ENCODE data around the gene EFNA4.

The EFNA4 gene

GRCh38 chr1:155072531-155073289, 9.2 kb downstream of the EFNA4 start:
- DNase-seq = no peak

GRCh38 chr1:155073377-155074242, 10.1 kb downstream of the EFNA4 start:
- DNase-seq = no peak

DNA sequence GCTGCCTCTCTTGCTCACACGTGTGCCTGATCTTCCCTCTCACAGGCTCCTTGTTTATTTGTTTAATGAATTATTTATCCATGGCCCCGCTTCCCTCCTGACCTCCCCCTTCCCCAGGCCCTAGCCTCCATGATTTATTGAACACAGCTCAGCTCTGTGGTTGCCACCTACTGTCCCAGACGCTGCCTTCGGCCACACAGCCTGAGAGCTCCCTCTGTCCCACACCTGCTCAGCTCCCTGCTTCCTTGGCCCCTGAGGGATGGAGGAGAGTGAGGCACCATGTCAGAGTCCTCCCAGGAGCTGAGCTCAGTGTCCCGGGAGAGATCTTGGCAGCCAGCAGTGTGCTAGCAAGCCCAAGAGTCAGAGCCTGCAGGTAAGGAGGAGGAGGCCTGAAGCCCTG, 12.0 kb downstream of the EFNA4 start:
- no peak for DNase-seq

- DNase-seq = no peak
Measured at GRCh38 chr1:155076371-155076770, 12.8 kb downstream of the EFNA4 start.

DNA sequence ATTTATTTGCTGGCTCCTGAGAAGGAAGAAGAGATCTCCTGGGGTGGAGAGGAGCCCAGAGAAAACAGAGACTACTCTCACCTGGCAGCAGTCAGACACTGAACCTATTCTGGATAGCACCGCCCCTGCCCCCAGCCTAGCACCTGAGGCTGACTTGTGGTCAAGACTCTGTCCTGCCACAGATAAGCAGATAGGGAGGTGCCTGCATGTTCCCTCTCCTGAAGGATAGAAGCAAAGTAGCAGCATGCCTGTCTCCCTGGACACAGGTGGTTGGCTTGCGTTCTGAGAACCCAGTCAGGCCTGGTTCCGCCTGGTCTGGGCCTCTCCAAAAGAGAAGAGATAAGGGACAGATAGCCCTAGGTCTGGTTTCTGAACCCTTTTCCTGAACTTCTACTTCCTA, 13.8 kb downstream of the EFNA4 start:
- DNase-seq = no peak

DNA sequence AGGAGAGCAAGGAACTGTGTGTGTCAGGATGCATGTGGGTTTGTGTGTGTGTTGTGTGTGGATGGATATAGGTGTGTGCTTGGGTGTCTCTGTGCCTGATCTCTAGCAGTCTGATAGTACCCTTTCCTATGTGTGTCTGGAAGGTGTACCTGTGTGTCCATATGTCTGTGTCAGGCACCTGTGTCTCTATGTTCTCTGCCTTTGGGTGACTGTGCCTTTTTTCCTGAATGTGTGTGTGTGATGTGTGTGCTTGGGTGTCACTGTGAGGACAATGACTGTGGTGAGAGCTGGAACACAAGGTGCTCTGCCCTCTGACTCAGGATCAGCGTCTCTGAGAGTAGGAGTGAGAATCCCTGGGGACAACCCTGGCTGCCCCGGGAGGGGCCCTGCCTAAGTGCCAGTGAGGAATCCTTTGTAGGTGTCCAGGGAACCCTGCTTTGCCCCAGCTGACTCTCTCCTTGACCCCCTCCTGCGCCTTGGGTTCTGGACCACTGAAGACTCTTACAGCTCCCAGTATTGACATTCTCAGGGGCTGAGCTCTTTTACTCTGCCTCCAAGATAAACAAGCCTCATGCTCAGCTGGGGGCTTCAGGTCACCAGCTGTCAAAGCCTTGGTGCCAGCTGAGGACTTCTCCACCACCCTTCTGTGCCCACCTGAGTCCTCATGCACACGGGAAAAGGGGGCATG, 14.4 kb downstream of the EFNA4 start:
- DNase-seq = no peak

- peak; percentile 62 for DNase-seq
Measured at GRCh38 chr1:155078469-155079209, 15.1 kb downstream of the EFNA4 start, which contains the start of gene EFNA3. EFNA3 (plus strand) TSS chr1:155078837; CDS start chr1:155078942, 105 bp downstream.

- no peak for DNase-seq
Measured at GRCh38 chr1:155079210-155079486, 15.6 kb downstream of the EFNA4 start.

DNA sequence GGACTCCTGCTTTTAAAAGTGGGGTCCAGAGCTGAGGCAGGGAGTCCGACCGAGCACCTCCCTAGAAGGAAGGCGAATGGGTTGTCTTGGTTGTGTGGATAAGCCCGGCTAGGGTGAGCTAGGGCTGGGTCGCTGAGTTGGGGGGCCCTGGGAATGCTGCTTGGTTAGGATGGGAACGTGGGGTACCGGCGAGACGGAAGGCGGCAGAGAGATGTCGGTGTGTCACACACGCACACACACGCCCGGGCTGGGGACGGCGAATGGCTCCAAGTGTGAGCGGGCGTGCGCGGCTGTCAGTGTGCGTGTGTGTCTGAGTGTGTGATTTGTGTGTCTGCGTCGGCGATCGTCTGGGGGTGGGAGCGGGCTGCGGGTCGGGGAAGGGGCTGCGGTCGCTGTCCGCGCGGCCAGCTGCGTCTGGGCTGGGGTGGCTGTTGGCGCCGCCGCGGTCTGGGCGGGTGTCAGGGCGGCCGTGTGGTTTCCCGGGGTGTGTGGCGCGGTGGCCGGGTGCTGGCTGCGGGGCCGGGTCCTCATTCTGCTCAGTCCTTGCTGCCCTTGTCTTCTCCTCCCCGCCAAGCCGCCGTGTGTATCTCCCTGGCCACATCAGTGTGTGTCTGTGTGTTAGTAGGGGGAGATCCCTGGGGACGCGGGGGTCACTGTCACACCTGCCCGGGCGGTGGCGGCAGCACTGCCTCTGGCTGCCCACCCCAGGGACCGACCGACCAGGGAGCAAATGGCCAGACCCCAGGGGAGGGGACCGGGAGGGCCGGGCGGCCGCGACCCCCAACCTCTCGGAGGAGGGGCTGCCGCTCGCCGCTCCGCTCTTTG, 16.2 kb downstream of the EFNA4 start:
- DNase-seq = peak; percentile 72

DNA sequence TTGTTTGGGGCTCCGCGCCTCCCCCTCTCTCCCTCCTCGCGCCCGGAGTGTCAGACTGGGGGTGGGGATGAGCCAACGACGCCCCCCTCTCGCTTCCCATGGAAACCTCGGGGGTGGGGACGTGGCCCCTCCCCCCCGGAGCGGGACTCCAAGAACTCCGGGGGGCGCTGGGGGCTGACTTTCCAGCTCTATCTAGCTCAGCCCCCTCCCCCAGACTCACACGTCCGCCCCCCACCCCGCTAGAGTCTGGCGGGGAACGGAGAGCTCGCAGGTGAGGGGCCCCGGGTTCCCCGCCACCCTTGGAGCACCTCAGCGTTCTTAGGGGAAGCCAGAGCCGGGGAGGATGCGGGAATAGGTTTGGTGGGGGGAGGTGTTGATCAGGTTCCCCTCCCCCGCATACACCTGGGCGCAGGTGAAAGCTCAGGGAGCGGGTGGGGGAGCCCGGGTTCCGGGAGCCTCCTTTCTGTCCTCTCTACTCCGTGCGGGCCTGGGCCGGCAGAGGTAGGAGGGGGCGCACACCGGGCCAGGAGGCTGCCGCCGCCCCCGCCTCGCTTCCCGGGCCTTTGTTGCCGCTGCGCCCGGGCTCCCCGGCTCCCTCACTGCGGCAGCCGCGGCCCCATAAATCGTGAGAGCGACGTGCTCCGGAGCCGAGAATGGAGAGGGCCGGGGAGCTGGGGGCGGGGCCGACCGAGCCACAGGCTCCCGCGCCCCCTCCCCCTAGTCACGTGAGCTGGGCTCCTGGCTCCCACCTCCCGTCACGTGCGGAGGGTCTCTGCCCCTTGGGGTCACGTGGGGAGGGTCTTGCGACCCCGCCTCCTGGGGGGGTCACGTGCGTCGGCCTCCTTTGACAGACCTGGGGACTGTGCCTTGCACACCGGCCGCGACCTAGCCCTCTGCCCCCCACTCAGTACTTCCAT, 17.0 kb downstream of the EFNA4 start:
- peak; percentile 86 for DNase-seq

- peak; percentile 58 for DNase-seq
Measured at GRCh38 chr1:155081472-155082300, 18.1 kb downstream of the EFNA4 start.

GRCh38 chr1:155082301-155083051, 18.9 kb downstream of the EFNA4 start:
- DNase-seq = no peak

- DNase-seq = no peak
Measured at GRCh38 chr1:155083052-155083541, 19.6 kb downstream of the EFNA4 start.

DNA sequence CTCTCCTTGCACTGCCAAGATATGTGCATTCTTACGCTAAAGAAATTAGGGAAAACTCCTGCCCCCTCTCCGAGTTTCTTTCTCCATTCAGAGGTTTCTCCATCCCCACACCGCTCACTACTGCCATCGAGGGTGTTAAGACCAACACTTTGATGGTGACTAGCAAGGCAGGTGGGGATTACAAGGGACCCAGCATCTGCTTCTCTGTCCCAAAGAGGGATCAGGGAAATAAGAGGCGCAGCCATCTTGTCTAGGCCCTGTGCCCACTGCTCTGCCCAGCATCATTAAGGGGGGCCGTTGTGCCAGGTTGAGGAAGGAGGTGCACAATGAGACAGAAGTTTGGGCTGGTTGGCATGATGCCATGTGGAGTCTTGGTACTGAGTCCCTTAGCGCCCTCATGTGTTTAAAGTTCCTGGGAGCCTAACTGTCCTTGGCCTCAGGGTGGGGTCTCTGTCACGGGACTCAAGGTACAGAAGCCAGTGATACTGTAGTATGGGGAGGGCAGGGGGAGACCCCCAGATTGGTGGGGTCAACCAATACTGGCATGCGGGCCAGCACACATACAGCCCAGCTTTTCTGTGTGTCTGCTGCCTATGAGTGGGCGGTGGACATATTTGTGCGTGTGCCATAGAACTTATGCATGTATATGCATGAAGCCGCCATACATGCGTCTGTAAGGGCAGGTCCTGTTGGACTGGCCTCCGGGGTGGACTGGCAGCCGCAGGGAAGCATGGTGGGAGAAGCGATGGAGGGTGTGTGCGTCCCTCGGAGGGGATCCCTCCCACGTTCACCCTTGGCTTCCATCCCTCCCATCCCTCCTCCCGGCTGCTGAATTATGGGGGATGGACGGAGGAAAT, 20.6 kb downstream of the EFNA4 start:
- no peak for DNase-seq

DNA sequence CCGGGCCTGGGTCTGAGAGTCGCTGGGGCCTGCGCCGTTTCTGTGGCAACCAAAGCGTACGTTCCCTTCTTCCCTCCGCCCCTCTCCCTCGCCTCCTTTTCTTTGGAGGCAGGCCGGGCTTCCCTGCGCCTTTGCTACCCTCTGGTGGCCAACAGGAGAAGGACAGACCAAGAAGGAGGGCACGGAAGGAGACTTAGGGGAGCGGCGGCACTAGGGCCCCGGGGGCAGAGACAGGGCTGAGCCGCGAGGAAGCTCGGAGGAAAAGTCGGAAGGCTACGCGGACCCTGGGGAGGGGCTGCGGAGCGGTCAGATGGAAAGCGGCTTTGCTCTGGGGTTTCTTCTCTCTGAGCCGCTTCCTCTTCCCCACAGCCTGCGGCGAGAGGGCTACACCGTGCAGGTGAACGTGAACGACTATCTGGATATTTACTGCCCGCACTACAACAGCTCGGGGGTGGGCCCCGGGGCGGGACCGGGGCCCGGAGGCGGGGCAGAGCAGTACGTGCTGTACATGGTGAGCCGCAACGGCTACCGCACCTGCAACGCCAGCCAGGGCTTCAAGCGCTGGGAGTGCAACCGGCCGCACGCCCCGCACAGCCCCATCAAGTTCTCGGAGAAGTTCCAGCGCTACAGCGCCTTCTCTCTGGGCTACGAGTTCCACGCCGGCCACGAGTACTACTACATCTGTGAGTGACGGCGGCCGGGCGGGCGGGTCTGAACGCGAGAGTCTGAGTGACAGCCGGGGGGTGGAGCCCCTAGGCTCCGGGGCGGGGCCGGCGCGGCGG, 21.4 kb downstream of the EFNA4 start:
- peak; percentile 100 for DNase-seq

DNA sequence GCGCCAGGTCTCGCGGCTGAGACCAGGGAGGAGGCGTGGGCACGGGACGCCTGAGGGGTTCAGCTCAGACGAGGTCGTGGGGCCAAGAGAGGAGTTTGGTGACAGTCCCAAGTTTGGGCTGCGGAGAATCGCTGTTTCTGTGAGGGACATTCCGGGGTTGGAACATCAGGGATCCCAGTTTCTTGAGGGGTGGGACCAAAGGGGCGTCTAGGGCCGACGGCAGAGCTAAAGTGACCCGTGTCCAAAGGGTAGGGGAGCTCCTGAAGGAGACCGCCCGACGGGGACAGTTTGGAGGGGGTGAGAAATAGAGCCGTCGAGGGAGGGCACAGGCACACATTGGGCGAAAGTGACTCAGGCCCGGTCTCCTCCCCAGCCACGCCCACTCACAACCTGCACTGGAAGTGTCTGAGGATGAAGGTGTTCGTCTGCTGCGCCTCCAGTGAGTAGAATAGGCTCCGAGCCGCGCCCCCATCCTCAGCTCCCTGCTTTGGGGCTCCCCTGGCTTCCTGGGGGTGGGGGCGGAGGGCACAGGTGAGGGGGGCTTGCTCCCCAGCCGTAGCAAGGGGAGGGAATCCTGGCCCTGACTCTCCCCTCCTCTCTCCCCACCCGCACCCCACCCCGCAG, 22.1 kb downstream of the EFNA4 start:
- DNase-seq = no peak
